HG03575 (cell line): ENCODE measurements around the gene YJEFN3.

Experiments
- ATAC-seq: cut with Tn5 transposase; IDR thresholded peaks from one replicate; pipeline ENCODE4 v1.9.1; 2021; ENCODE audit not compliant: unreplicated experiment, insufficient number of reproducible peaks, low FRiP score; ENCODE audit errors: extremely low read depth

YJEFN3 gene

GRCh38 chr19:19495614-19496603 lies 32.8 kb upstream of the YJEFN3 start:
- ATAC-seq: no peak

DNA sequence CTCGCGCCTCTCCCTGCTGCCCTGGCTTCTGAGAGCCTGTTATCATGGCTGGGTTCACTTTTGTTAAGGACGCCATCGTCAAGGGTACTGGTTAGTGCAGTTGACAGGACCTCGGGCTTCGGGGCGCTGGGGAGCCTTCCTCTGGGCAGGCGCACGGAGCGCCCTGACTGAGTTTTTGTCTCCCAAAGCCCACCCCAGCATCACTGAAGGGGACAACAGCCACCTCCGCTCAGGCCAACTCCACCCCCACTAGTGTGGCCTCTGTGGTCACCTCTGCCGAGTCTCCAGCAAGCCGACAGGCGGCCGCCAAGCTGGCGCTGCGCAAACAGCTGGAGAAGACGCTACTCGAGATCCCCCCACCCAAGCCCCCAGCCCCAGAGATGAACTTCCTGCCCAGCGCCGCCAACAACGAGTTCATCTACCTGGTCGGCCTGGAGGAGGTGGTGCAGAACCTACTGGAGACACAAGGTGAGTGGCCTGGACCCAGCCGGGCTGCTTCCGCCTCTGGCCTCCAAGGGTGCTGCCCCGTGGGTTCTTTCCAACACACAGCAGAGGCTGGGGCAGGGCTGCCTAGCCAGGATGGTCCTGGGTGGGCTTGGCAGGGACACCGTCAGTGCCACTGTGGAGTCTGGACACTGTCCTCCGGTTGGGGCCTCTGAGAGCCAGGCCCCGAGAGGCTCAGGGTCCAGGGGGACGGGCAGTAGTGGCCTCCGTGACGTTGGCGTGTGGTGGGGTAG lies 30.3 kb upstream of the YJEFN3 start:
- ATAC-seq: no peak

- no peak for ATAC-seq
These were observed 29.3 kb upstream of the YJEFN3 start for GRCh38 chr19:19499272-19499995.

DNA sequence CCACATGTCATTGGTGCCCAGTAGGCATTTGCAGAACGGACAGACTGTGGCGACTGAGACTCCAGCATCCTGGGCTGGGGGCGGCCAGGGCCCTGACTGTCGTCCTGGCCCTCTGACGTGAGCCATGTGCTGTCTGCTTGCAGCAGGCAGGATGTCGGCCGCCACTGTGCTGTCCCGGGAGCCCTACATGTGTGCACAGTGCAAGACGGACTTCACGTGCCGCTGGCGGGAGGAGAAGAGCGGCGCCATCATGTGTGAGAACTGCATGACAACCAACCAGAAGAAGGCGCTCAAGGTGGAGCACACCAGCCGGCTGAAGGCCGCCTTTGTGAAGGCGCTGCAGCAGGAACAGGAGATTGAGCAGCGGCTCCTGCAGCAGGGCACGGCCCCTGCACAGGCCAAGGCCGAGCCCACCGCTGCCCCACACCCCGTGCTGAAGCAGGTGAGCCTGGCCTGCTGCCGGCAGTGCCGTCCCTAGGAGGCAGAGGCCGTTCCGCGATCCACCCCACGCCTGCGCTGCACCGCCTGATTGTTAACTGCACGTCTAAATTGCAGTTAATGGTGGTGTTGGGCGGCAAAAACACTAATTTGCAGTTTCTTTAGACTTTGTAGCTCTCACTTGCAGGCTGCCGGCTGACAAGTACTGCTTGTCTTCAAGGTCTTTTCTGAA lies 27.6 kb upstream of the YJEFN3 start:
- no peak for ATAC-seq

- no peak for ATAC-seq
These were observed 26.9 kb upstream of the YJEFN3 start for GRCh38 chr19:19501798-19502197.

DNA sequence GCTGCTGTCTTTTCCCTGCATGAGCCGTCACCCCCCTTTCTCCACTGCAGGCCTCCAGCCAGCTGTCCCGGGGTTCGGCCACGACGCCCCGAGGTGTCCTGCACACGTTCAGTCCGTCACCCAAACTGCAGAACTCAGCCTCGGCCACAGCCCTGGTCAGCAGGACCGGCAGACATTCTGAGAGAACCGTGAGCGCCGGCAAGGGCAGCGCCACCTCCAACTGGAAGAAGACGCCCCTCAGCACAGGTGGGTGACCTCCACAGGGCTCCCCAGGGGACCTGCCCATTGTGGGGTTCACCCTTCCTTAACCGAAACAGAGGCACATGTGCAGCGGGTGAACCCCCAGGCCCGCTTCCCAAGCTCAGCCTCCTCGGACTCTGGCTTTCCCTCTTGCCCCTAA lies 26.4 kb upstream of the YJEFN3 start:
- no peak for ATAC-seq

DNA sequence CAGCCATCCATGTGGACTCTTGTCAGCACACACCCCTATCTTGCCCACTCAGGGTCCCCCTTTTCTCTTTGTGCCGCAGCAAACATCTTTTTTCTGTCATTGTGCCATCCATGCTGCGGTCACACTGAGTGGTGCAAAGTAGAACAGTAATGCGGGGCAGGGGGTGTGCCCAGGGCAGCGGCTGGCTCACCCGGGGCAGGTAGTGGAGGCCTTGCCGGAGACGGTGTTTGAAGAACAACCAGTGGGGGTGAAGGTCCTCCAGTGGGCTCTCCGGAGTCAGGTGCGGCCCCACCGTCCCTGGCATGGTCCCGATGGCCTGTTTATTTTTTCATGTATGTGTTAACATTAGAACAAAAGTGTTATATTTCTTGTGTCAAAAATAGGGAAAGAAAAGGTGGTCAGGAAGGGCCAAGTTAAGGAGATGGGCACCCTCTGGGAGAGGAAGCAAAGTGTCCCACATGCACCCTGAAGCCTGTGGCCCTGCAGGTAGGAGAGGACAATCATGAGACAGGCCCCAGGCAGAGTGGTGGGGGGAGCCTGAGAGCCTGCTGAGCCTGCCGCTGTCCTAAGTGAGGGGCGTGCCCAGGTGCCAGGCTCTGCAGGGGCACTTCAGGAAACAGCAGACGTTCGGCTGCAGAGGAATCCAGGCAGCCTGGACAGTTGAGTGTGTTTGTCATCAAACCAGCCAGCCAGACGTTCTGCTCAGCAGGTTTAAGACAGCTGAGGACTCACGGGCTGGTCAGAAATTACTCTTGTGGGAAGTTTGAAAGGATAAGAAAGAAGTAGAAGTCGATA lies 25.7 kb upstream of the YJEFN3 start:
- no peak for ATAC-seq

- no peak for ATAC-seq
These were observed 23.7 kb upstream of the YJEFN3 start for GRCh38 chr19:19504754-19505668.

DNA sequence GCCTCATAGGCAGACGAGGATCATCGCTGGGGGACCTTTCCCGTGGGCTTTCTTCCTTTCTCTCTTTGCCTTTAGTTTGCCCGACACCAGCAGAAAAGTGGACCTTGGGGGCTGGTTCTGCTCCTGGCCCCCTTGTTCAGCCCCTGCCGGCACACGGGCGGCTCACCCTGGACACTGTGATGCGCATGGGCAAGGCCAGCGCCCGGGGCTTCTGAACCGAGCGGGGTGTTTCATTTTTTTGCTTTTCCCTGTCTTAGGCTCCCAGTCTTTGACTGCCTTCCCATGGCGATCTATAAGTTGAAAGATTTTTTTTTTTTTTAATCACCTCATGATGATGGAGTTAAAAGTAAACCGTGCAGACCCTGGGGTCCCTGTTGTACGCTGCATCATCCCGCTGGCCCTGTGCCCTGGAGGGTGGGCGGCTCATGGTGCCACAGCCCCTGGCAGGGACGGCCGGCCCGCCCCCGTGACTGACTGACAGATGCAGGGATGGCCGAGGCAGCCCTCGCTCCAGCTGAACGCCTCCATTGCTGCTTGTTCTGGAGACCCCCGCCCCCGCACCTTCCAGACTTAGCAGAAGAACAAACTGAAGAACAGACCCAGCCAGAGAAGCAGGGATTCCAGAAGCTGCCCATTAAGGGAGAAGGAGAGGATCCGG lies 22.9 kb upstream of the YJEFN3 start:
- ATAC-seq: no peak

DNA sequence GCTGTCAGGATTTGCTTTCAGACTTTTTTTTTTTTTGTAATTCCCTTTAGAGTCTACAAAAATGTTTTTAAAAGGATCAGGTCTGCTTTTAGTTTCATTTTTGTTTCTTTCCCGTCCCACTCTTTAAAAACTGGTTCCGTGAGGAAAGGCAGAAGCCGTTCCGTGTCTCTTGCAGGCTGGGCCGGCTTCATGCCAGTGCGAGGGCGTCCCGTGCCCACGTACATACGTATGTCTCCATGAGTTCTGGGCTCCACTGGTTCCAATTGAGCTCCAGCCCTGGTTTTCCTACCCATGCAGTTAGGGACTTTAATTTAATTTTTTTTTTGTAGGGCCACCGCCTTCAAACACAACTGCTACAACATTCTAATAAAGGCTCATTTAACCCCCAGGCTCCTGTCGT lies 22.1 kb upstream of the YJEFN3 start:
- no peak for ATAC-seq

GRCh38 chr19:19507354-19507753 lies 21.4 kb upstream of the YJEFN3 start:
- no peak for ATAC-seq

- ATAC-seq: no peak
These were observed 20.5 kb upstream of the YJEFN3 start for GRCh38 chr19:19508217-19508616.

DNA sequence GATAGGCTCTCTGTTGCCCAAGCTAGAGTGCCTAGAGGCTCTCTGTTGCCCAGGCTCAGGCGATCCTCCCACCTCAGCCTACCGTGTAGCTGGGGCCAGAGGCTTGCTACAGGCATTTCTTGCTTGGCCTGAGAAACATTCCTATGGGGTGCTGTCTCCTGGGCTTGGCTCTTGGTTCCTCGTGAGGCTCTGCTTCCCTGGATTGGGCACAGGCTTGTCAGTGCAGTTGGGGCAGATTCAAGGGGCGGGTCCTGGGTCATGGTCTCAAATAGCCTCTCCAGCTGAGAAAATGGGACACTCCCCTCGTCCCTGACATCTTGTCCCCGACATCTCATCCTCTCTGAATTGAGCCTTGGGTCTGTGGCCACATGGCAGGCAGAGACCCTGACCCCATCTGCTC lies 18.3 kb upstream of the YJEFN3 start:
- ATAC-seq: no peak

GRCh38 chr19:19513682-19514081 lies 15.0 kb upstream of the YJEFN3 start:
- ATAC-seq: no peak

- no peak for ATAC-seq
These were observed 14.5 kb upstream of the YJEFN3 start for GRCh38 chr19:19514215-19514657.

- no peak for ATAC-seq
These were observed 13.7 kb upstream of the YJEFN3 start, which contains the start of gene TSSK6 for GRCh38 chr19:19514881-19515641. Gene TSSK6 (minus strand): TSS chr19:19515548. CDS start chr19:19515427, 121 bp downstream.
